Measurements from ENCODE around the gene GP5.

The GP5 gene

GRCh38 chr3:194364314-194364651 is 34.8 kb downstream of the GP5 start:
- no peak for ATAC-seq (ENCODE audit: insufficient read depth, low read depth)
- peaks cover 5% of the 10 kb centered on the region for H3K27me3 ChIP-seq (ENCODE audit: insufficient read depth, low read length, poor library complexity)
- no peak overlapping the region for H3K9ac ChIP-seq (ENCODE audit: low read depth, low read length)
- H3K4me1 ChIP-seq (ENCODE audit: insufficient read depth, low read length) = no peaks in the 10 kb centered on the region
- H3K9me3 ChIP-seq (ENCODE audit: insufficient read depth, low read length, severe bottlenecking) = no peaks in the 10 kb centered on the region
- no peaks in the 10 kb centered on the region for H3K79me2 ChIP-seq (ENCODE audit: insufficient read depth, low read length)
- no peaks in the 10 kb centered on the region for H3K36me3 ChIP-seq (ENCODE audit: insufficient read depth, low read length)
- TF ChIP-seq CTCF (IDR thresholded peaks at IDR 0.05; ENCODE audit: borderline replicate concordance, extremely low read depth, low read length, poor library complexity, severe bottlenecking) (no peak), EZH2 (IDR thresholded peaks at IDR 0.05; ENCODE audit: borderline replicate concordance, low read depth, low read length, severe bottlenecking) (no peak)
- DNase-seq = no peak
- H2AFZ ChIP-seq (ENCODE audit: low read depth, low read length) = no peak overlapping the region
- no peak overlapping the region for H3K27ac ChIP-seq (ENCODE audit: low read length)
- H4K20me1 ChIP-seq (ENCODE audit: insufficient read depth, low read length) = no peaks in the 10 kb centered on the region
- no peak overlapping the region for H3K4me3 ChIP-seq (ENCODE audit: low read depth in 1 of 2, low read length in 2 of 2)
- no peak overlapping the region for H3K4me2 ChIP-seq (ENCODE audit: insufficient read depth, low read length)

DNA sequence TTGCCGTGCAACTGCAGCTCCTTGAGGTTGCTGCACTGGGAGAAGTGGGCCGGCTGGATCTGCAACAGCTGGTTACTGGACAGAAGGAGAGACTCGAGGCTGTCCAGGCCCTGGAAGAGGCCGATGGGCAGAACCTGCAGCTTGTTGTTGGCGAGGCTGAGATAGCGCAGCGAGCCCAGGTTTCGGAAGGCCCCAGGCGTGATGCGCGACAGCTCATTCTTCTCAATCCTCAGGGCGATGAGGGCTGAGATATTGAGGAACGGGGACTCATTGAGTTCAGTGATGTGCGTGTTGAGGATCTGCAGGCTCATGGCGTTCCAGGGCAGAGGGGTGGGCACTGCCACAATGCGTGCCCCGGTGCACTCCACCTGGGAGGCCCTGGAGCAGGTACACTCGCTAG is 38.5 kb downstream of the GP5 start:
- H3K36me3 ChIP-seq (ENCODE audit: insufficient read depth, low read length) = no peaks in the 10 kb centered on the region
- no peaks in the 10 kb centered on the region for H4K20me1 ChIP-seq (ENCODE audit: insufficient read depth, low read length)
- peaks cover 7% of the 10 kb centered on the region for H3K4me1 ChIP-seq (ENCODE audit: insufficient read depth, low read length)
- no peaks in the 10 kb centered on the region for H3K27me3 ChIP-seq (ENCODE audit: insufficient read depth, low read length, poor library complexity)
- ATAC-seq (ENCODE audit: insufficient read depth, low read depth) (no peak), DNase-seq (no peak)
- TF ChIP-seq EZH2 (IDR thresholded peaks at IDR 0.05; ENCODE audit: borderline replicate concordance, low read depth, low read length, severe bottlenecking) = no peak
- TF ChIP-seq CTCF (IDR thresholded peaks at IDR 0.05; ENCODE audit: borderline replicate concordance, extremely low read depth, low read length, poor library complexity, severe bottlenecking) = no peak
- H3K4me2 ChIP-seq (ENCODE audit: insufficient read depth, low read length) = no peak overlapping the region
- no peak overlapping the region for H3K27ac ChIP-seq (ENCODE audit: low read length)
- no peaks in the 10 kb centered on the region for H3K79me2 ChIP-seq (ENCODE audit: insufficient read depth, low read length)
- H3K9me3 ChIP-seq (ENCODE audit: insufficient read depth, low read length, severe bottlenecking) = no peaks in the 10 kb centered on the region
- no peak overlapping the region for H2AFZ ChIP-seq (ENCODE audit: low read depth, low read length)
- H3K4me3 ChIP-seq (ENCODE audit: low read depth in 1 of 2, low read length in 2 of 2) = no peak overlapping the region
- H3K9ac ChIP-seq (ENCODE audit: low read depth, low read length) = no peak overlapping the region

- H3K9ac ChIP-seq (ENCODE audit: low read depth, low read length) = no peak overlapping the region
- no peaks in the 10 kb centered on the region for H3K9me3 ChIP-seq (ENCODE audit: insufficient read depth, low read length, severe bottlenecking)
- no peak overlapping the region for H3K4me3 ChIP-seq (ENCODE audit: low read depth in 1 of 2, low read length in 2 of 2)
- DNase-seq = no peak
- no peaks in the 10 kb centered on the region for H3K36me3 ChIP-seq (ENCODE audit: insufficient read depth, low read length)
- peaks cover 25% of the 10 kb centered on the region for H3K4me1 ChIP-seq (ENCODE audit: insufficient read depth, low read length)
- ATAC-seq (ENCODE audit: insufficient read depth, low read depth) = no peak
- H2AFZ ChIP-seq (ENCODE audit: low read depth, low read length) = no peak overlapping the region
- no peak for TF ChIP-seq EZH2 (IDR thresholded peaks at IDR 0.05; ENCODE audit: borderline replicate concordance, low read depth, low read length, severe bottlenecking)
- TF ChIP-seq CTCF (IDR thresholded peaks at IDR 0.05; ENCODE audit: borderline replicate concordance, extremely low read depth, low read length, poor library complexity, severe bottlenecking) = no peak
- no peaks in the 10 kb centered on the region for H3K79me2 ChIP-seq (ENCODE audit: insufficient read depth, low read length)
- no peak overlapping the region for H3K4me2 ChIP-seq (ENCODE audit: insufficient read depth, low read length)
- no peaks in the 10 kb centered on the region for H3K27me3 ChIP-seq (ENCODE audit: insufficient read depth, low read length, poor library complexity)
- no peaks in the 10 kb centered on the region for H4K20me1 ChIP-seq (ENCODE audit: insufficient read depth, low read length)
- no peak overlapping the region for H3K27ac ChIP-seq (ENCODE audit: low read length)
These were observed 41.4 kb downstream of the GP5 start for GRCh38 chr3:194357681-194358080.

GRCh38 chr3:194355379-194355778 is 43.7 kb downstream of the GP5 start:
- H3K27ac ChIP-seq (ENCODE audit: low read length) = peak overlapping the region; percentile 35; the same call in 1 of the 2 replicates
- no peak for TF ChIP-seq CTCF (IDR thresholded peaks at IDR 0.05; ENCODE audit: borderline replicate concordance, extremely low read depth, low read length, poor library complexity, severe bottlenecking)
- no peak for TF ChIP-seq EZH2 (IDR thresholded peaks at IDR 0.05; ENCODE audit: borderline replicate concordance, low read depth, low read length, severe bottlenecking)
- H3K4me1 ChIP-seq (ENCODE audit: insufficient read depth, low read length) = peaks cover 25% of the 10 kb centered on the region
- no peaks in the 10 kb centered on the region for H3K36me3 ChIP-seq (ENCODE audit: insufficient read depth, low read length)
- no peak overlapping the region for H3K9ac ChIP-seq (ENCODE audit: low read depth, low read length)
- H3K27me3 ChIP-seq (ENCODE audit: insufficient read depth, low read length, poor library complexity) = no peaks in the 10 kb centered on the region
- no peaks in the 10 kb centered on the region for H4K20me1 ChIP-seq (ENCODE audit: insufficient read depth, low read length)
- no peaks in the 10 kb centered on the region for H3K9me3 ChIP-seq (ENCODE audit: insufficient read depth, low read length, severe bottlenecking)
- H3K4me2 ChIP-seq (ENCODE audit: insufficient read depth, low read length) = no peak overlapping the region
- no peak overlapping the region for H2AFZ ChIP-seq (ENCODE audit: low read depth, low read length)
- DNase-seq (peak; percentile 51), ATAC-seq (ENCODE audit: insufficient read depth, low read depth) (peak; percentile 69)
- no peaks in the 10 kb centered on the region for H3K79me2 ChIP-seq (ENCODE audit: insufficient read depth, low read length)
- no peak overlapping the region for H3K4me3 ChIP-seq (ENCODE audit: low read depth in 1 of 2, low read length in 2 of 2)
